HepG2 (cell line): Measurements from ENCODE around the gene CECR2. TPM values are rescaled to one million over a fixed set of nuclear protein-coding genes. Genes with fewer than 3 reads are reported as not detected.

Source experiments
- ATAC-seq: fragments of 200-7000 bp; cut with Tn5 transposase; 3 replicates; pipeline ENCODE4 v1.9.1; 2020; ENCODE audit warnings: mild to moderate bottlenecking, moderate library complexity
- BruUV-seq: library from RNA; stranded (reverse); fragments of 400-500 nt; replicated peaks from 2 replicates; lab custom pipeline; 2021; lab: Mats Ljungman, UMichigan
- CTCF ChIA-PET: fragments of 300-600 bp; formaldehyde crosslinking; extraction: SDS; loops from one replicate; lab custom pipeline; 2021; ENCODE audit warnings: low total read pairs, inconsistent platforms, low intra/inter-chr PET ratio; lab: Yijun Ruan, JAX
- POLR2A ChIA-PET: fragments of 350-600 bp; sonication (Branson Sonifier 250); formaldehyde crosslinking; loops from one replicate; lab custom pipeline; 2020; ENCODE audit warnings: antibody characterized with exemption, inconsistent platforms; lab: Yijun Ruan, JAX
- DNase-seq: peaks from one replicate; pipeline ENCODE4 v3.0.0-alpha.2; 2015; ENCODE audit warnings: low spot score
- FAIRE-seq: peaks from 3 replicates; lab custom pipeline; 2011; peaks lifted over from hg19 to GRCh38; lab: Jason Lieb, UNC
- H2AFZ ChIP-seq: one replicate; pipeline ENCODE4 v1.6.1; 2011; ENCODE audit warnings: low read length, inconsistent platforms
- H3K27ac ChIP-seq: fragments of 300-600 bp; 3 replicates; pipeline ENCODE4 v1.8.0; 2011; ENCODE audit warnings: mixed run types, mild to moderate bottlenecking, mixed read lengths, low read length, inconsistent platforms; ENCODE audit not compliant: insufficient read depth; ENCODE audit errors: extremely low read length
- H3K27me3 ChIP-seq, 2 experiments: fragments of 200-600 bp in 1 of 2; 2 replicates in 1 of 2; 3 replicates in 1 of 2; pipeline versions ENCODE4 v1.6.0 to v1.8.0; 2011; ENCODE audit warnings: low read length in 2 of 2, mild to moderate bottlenecking in 2 of 2, moderate library complexity in 2 of 2, inconsistent platforms in 1 of 2; ENCODE audit not compliant: insufficient read depth in 2 of 2, control insufficient read depth in 1 of 2
- H3K36me3 ChIP-seq, 2 experiments: fragments of 200-600 bp in 1 of 2; replicated peaks in 1 of 2; 2 replicates in 1 of 2; 3 replicates in 1 of 2; pipeline versions ENCODE4 v1.5.1 to v1.8.0; 2011; ENCODE audit warnings: low read length in 2 of 2, inconsistent platforms in 1 of 2; ENCODE audit not compliant: insufficient read depth in 2 of 2, control insufficient read depth in 1 of 2
- H3K4me1 ChIP-seq: 2 replicates; pipeline ENCODE4 v1.5.1; 2012; ENCODE audit warnings: low read length, inconsistent platforms; ENCODE audit not compliant: insufficient read depth
- H3K4me2 ChIP-seq: 2 replicates; pipeline ENCODE4 v1.6.0; 2011; ENCODE audit warnings: low read depth, low read length, inconsistent platforms
- H3K4me3 ChIP-seq, 3 experiments: fragments of 200-600 bp in 1 of 3; sonication (generic), shearing (Covaris generic) in 1 of 3; replicated peaks in 1 of 3; 2 replicates each; pipeline ENCODE4 v1.5.1; 2011 to 2016; ENCODE audit warnings: low read length in 3 of 3, inconsistent platforms in 2 of 3, low read depth in 2 of 3, mild to moderate bottlenecking in 2 of 3, control low read depth in 1 of 3, mixed read lengths in 1 of 3; ENCODE audit not compliant: insufficient read depth in 1 of 3
- H3K79me2 ChIP-seq: one replicate; pipeline ENCODE4 v1.6.1; 2011; ENCODE audit warnings: low read length, inconsistent platforms; ENCODE audit not compliant: insufficient read depth
- H3K9ac ChIP-seq: 2 replicates; pipeline ENCODE4 v1.6.0; 2011; ENCODE audit warnings: mild to moderate bottlenecking, low read depth, low read length, inconsistent platforms; ENCODE audit not compliant: insufficient read depth
- H3K9me3 ChIP-seq: 2 replicates; pipeline ENCODE4 v1.5.1; 2012; ENCODE audit warnings: mild to moderate bottlenecking, low read length
- H4K20me1 ChIP-seq: 2 replicates; pipeline ENCODE4 v1.6.0; 2011; ENCODE audit warnings: inconsistent platforms, mild to moderate bottlenecking, low read length, moderate library complexity; ENCODE audit not compliant: insufficient read depth
- MTA1 ChIP-seq: sonication (generic); formaldehyde crosslinking; IDR thresholded peaks from 2 replicates; pipeline ENCODE4 v1.4.0; 2020; ENCODE audit warnings: missing genetic modification reagents, mild to moderate bottlenecking, borderline replicate concordance
- RFXANK ChIP-seq: IDR thresholded peaks from 2 replicates; pipeline ENCODE4 v1.6.1; 2016
- SMC3 ChIP-seq: IDR thresholded peaks from 2 replicates; pipeline ENCODE4 v1.6.1; 2011; ENCODE audit warnings: low read length, improper control_type of control experiment
- ZMAT3 ChIP-seq: sonication (generic); formaldehyde crosslinking; conservative IDR thresholded peaks from 2 replicates; pipeline ENCODE4 v1.7.0; 2021; ENCODE audit warnings: missing genetic modification reagents
- ZNF737 ChIP-seq: sonication (generic); formaldehyde crosslinking; IDR thresholded peaks from 2 replicates; pipeline ENCODE4 v1.5.0; 2020; ENCODE audit warnings: missing genetic modification reagents, mild to moderate bottlenecking, borderline replicate concordance
- WGBS: methylation state at CpG from one replicate; pipeline ENCODE4 v1.1.6; 2017; ENCODE audit warnings: low lambda C conversion rate; 5-methylcytosine and 5-hydroxymethylcytosine counted together
- in situ Hi-C: cut with HindIII; loops from 2 replicates; pipeline ENCODE4 v1.10.0; 2017; ENCODE audit warnings: low pct_unique_long_range_greater_than_20kb; ENCODE audit not compliant: extremely low pct_ligation_motif_present
- intact Hi-C: fragments of 100-400 bp; cut with micrococcal nuclease; formaldehyde crosslinking; loops from one replicate; pipeline ENCODE4 v1.10.0; 2022; ENCODE audit not compliant: unreplicated experiment
- polyA plus RNA-seq, 8 experiments: library from polyadenylated mRNA; depleted of rRNA in 3 of 8; stranded (reverse) in 7 of 8; unstranded in 1 of 8; fragments of >200 nt; fragmentation: Illumina TruSeq in 4 of 8; extraction: Trizol in 4 of 8; gene quantifications; 2 replicates each; pipeline versions ENCODE4 v1.2.1 to v1.2.3, GENCODE V29; 2011 to 2016; ENCODE audit warnings: low read depth in 4 of 8, missing spikeins in 1 of 8, mixed read lengths in 1 of 8; ENCODE audit not compliant: insufficient read depth in 1 of 8
- total RNA-seq, 5 experiments: library from RNA; depleted of rRNA; stranded (reverse); fragments of >200 nt; fragmentation: Illumina TruSeq; extraction: Trizol; gene quantifications; 2 replicates each; pipeline ENCODE4 v1.2.3, GENCODE V29; 2016; ENCODE audit warnings: low read depth in 1 of 5
- TF ChIP-seq, protein P1 (sequence below): IDR thresholded peaks from 2 replicates; pipeline ENCODE4 v1.6.1; 2018; ENCODE audit warnings: missing genetic modification reagents, mild to moderate bottlenecking, missing compliant biosample characterization
- TF ChIP-seq, protein P2 (sequence below): sonication (generic); formaldehyde crosslinking; IDR thresholded peaks from 2 replicates; pipeline ENCODE4 v1.4.0; 2020; ENCODE audit warnings: missing genetic modification reagents, low read depth, mild to moderate bottlenecking, borderline replicate concordance
- TF ChIP-seq, protein P3 (sequence below): sonication (generic); formaldehyde crosslinking; IDR thresholded peaks from 2 replicates; pipeline ENCODE4 v1.9.0; 2021; ENCODE audit warnings: missing genetic modification reagents, mild to moderate bottlenecking, borderline replicate concordance
- TF ChIP-seq, protein P4 (sequence below): sonication (generic); formaldehyde crosslinking; IDR thresholded peaks from 2 replicates; pipeline ENCODE4 v1.4.0; 2020; ENCODE audit warnings: missing genetic modification reagents
- TF ChIP-seq, protein P5 (sequence below): sonication (generic); formaldehyde crosslinking; IDR thresholded peaks from 2 replicates; pipeline ENCODE4 v1.5.0; 2020; ENCODE audit warnings: missing genetic modification reagents
- TF ChIP-seq, protein P6 (sequence below): sonication (generic); formaldehyde crosslinking; IDR thresholded peaks from 2 replicates; pipeline ENCODE4 v1.4.0; 2020; ENCODE audit warnings: mild to moderate bottlenecking, missing genetic modification reagents, borderline replicate concordance

CECR2 gene
- total and polyA plus RNA-seq, 2 of the 13 experiments (the other 11 are each of a cell fraction or from before 2014, with no cell fraction given), result not detected

DNA sequence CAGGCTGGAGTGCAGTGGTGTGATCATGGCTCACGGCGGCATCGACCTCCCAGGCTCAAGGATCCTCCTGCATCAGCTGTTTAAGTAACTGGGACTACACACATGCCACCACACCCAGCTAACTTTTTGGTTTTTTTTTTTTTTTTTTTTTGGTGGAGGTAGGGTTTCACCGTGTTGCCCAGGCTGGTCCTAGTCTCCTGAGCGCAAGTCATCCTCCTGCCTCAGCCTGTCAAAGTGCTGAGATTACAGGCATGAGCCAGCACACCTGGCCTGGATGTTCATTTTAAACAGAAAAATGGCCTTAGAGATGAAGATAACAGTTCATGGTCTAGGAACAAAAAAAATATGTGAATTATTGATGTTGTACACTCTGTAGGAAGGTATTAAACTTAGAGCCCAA, 180.4 kb downstream of the CECR2 start:
- FAIRE-seq (no peak), ATAC-seq (no peak), DNase-seq (no peak)
- Histone ChIP-seq H3K9ac (no peak overlapping the region), H3K4me2 (no peak overlapping the region), H3K79me2 (no peaks in the 10 kb centered on the region), H3K4me3 (no peak overlapping the region), H3K27ac (no peak overlapping the region), H3K27me3 (peaks cover 2 to 47% of the 10 kb centered on the region in 2 experiments; a peak in 4 of 5 replicates), H3K4me1 (no peaks in the 10 kb centered on the region), H3K36me3 (no peaks in the 10 kb centered on the region), H3K9me3 (no peaks in the 10 kb centered on the region), H2AFZ (no peak overlapping the region), H4K20me1 (no peaks in the 10 kb centered on the region)
- POLR2A ChIA-PET, result no interaction called here
- 29% methylated on average over 5 of the region's 5 CpGs for WGBS
- CTCF ChIA-PET, result no interaction called here
- TF ChIP-seq, protein P1, sequence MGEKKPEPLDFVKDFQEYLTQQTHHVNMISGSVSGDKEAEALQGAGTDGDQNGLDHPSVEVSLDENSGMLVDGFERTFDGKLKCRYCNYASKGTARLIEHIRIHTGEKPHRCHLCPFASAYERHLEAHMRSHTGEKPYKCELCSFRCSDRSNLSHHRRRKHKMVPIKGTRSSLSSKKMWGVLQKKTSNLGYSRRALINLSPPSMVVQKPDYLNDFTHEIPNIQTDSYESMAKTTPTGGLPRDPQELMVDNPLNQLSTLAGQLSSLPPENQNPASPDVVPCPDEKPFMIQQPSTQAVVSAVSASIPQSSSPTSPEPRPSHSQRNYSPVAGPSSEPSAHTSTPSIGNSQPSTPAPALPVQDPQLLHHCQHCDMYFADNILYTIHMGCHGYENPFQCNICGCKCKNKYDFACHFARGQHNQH (CRISPR knock-in tag), result no peak
- TF ChIP-seq SMC3 (no peak), ZMAT3 (no peak), RFXANK (no peak), MTA1 (CRISPR knock-in tag) (no peak), ZNF737 (no peak)
- TF ChIP-seq, protein P2, sequence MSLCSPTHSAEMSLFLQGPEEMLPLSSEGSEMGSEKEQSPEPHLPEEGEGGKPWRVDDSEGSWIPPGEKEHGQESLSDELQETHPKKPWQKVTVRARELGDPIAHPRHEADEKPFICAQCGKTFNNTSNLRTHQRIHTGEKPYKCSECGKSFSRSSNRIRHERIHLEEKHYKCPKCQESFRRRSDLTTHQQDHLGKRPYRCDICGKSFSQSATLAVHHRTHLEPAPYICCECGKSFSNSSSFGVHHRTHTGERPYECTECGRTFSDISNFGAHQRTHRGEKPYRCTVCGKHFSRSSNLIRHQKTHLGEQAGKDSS (CRISPR knock-in tag), result no peak
- TF ChIP-seq, protein P3, sequence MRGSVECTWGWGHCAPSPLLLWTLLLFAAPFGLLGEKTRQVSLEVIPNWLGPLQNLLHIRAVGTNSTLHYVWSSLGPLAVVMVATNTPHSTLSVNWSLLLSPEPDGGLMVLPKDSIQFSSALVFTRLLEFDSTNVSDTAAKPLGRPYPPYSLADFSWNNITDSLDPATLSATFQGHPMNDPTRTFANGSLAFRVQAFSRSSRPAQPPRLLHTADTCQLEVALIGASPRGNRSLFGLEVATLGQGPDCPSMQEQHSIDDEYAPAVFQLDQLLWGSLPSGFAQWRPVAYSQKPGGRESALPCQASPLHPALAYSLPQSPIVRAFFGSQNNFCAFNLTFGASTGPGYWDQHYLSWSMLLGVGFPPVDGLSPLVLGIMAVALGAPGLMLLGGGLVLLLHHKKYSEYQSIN (CRISPR knock-in tag), result no peak
- TF ChIP-seq, protein P4, sequence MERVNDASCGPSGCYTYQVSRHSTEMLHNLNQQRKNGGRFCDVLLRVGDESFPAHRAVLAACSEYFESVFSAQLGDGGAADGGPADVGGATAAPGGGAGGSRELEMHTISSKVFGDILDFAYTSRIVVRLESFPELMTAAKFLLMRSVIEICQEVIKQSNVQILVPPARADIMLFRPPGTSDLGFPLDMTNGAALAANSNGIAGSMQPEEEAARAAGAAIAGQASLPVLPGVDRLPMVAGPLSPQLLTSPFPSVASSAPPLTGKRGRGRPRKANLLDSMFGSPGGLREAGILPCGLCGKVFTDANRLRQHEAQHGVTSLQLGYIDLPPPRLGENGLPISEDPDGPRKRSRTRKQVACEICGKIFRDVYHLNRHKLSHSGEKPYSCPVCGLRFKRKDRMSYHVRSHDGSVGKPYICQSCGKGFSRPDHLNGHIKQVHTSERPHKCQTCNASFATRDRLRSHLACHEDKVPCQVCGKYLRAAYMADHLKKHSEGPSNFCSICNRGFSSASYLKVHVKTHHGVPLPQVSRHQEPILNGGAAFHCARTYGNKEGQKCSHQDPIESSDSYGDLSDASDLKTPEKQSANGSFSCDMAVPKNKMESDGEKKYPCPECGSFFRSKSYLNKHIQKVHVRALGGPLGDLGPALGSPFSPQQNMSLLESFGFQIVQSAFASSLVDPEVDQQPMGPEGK (CRISPR knock-in tag), result no peak
- TF ChIP-seq, protein P5, sequence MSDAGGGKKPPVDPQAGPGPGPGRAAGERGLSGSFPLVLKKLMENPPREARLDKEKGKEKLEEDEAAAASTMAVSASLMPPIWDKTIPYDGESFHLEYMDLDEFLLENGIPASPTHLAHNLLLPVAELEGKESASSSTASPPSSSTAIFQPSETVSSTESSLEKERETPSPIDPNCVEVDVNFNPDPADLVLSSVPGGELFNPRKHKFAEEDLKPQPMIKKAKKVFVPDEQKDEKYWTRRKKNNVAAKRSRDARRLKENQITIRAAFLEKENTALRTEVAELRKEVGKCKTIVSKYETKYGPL (CRISPR knock-in tag), result no peak
- TF ChIP-seq, protein P6, sequence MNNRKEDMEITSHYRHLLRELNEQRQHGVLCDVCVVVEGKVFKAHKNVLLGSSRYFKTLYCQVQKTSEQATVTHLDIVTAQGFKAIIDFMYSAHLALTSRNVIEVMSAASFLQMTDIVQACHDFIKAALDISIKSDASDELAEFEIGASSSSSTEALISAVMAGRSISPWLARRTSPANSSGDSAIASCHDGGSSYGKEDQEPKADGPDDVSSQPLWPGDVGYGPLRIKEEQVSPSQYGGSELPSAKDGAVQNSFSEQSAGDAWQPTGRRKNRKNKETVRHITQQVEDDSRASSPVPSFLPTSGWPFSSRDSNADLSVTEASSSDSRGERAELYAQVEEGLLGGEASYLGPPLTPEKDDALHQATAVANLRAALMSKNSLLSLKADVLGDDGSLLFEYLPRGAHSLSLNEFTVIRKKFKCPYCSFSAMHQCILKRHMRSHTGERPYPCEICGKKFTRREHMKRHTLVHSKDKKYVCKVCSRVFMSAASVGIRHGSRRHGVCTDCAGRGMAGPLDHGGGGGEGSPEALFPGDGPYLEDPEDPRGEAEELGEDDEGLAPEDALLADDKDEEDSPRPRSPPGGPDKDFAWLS (CRISPR knock-in tag), result no peak
- intact Hi-C loops, result no loop called here
- in situ Hi-C loops, result no loop called here
- BruUV-seq, result no TSS peak
